Stimulated activated naive CD4-positive, alpha-beta T cell treated with Interleukin-2 at 50 U/mL for 16 hours (primary cell): ENCODE data around the gene GPR152.

Source experiments
- DNase-seq: peaks from one replicate; lab custom pipeline; 2025; lab: John Stamatoyannopoulos, UW

Gene GPR152

DNA sequence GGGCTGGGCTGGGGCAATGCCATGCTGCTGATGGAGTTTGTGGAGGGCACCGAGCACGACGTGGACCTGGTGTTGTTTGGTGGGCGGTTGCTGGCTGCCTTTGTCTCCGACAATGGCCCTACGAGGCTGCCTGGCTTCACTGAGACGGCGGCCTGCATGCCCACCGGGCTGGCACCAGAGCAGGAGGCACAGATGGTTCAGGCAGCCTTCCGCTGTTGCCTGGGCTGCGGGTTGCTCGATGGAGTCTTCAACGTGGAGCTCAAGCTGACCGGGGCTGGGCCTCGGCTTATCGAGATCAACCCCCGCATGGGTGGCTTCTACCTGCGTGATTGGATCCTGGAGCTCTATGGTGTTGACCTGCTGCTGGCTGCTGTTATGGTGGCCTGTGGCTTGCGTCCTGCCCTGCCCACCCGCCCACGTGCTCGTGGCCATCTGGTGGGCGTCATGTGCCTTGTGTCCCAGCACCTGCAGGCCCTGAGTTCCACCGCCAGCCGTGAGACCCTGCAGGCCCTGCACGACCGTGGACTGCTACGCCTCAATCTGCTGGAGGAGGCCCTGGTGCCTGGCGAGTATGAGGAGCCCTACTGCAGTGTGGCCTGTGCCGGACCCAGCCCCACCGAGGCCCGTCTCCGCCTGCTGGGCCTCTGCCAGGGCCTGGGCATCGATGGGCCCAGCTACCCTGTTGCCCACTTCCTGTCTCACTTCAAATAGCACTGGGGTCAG is 28.5 kb downstream of the GPR152 start:
- DNase-seq = no peak

DNA sequence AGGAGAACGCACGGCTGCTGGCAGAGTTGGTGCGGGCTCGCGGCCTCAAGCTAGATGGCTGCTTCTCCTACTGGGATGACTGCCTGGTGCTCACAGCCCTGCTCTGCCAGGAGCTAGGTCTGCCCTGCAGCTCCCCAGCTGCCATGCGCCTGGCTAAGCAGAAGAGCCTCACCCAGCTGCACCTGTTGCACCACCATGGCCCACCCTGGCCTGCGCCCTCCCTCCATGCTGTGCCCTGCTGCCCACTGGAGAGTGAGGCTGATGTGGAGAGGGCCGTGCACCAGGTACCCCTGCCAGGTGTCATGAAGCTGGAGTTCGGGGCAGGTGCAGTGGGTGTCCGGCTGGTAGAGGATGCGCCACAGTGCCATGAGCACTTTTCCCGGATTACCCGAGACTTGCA is 29.1 kb downstream of the GPR152 start:
- no peak for DNase-seq

DNA sequence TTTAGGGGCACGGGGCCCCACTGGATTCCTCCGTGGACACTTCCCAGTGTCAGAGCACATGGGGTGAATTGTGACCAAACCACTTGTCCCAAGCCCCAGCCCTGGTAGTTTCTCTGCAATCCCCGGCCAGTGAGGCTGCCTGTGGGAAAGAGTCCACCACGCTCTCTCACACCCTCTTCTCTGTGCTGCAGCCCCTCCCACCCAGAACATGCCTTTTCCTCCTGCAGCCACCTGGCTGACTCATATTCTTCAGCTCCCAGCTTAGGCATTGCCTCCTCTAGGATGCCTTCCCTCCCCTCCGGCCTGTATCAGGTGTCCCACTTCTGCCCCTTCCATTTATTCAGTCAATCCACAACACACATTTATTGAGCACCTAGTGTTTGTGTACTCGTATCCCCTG is 29.6 kb downstream of the GPR152 start:
- no peak for DNase-seq

DNA sequence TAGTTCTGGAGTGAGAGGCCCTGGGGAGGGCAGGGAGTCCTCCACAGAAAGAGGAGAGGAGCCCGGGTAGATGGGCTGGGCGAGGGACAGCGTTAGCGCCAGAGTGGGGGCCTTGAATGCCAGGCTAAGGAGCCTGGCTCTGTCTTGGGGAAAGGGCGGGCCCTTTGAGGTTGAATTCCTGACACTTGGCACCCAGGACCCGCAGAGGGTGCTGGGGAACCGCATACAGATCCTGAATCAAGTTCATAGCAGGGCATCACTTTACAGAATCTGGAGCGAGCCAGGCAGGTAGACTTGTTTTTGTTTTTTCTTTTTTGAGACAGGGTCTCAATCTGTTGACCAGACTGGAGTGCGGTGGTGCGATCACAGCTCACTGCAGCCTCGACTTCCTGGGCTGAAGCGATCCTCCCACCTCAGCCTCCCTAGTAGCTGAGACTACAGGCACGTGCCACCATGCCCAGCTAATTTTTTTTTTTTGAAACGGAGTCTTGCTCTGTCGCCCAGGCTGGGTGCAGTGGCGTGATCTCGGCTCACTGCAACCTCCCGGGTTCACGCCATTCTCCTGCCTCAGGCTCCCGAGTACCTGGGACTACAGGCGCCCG is 31.0 kb downstream of the GPR152 start:
- no peak for DNase-seq

GRCh38 chr11:67420646-67421429 is 31.7 kb downstream of the GPR152 start:
- DNase-seq = peak; percentile 94

GRCh38 chr11:67420147-67420645 is 32.3 kb downstream of the GPR152 start:
- no peak for DNase-seq

- no peak for DNase-seq
These were observed 33.0 kb downstream of the GPR152 start for GRCh38 chr11:67419325-67420049.

DNA sequence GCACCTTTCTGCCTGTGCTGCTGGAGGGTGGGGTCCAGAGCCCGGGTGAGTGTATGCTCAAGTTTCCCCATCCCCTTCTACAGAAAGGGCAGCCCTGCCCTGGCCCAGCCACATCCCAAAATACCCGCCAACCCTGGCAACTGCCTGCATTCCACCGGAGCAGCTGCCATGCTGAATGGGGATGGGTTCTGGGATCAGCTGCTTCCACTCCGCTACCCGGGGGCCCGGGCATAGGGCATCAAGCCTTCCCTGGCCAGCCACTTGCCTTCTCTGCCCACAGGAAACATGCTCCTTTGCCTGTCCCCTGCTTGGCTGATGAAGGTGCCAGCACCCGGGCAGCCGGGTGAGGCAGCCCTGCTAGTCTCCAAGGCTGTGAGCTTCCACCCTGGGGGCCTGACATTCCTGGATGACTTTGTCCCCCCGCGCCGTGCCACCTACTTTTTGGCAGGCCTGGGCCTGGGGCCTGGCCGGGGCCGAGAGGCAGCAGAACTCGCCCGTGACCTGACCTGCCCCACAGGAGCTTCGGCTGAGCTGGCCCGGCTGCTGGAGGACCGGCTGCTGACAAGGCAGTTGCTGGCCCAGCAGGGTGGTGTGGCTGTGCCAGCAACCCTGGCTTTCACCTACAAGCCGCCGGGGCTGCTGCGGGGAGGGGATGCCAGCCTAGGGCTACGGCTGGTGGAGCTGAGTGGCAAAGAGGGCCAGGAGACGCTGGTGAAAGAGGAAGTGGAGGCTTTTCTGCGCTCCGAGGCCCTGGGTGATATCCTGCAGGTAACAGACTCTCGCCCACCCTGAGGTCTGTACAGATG is 33.9 kb downstream of the GPR152 start:
- no peak for DNase-seq

GRCh38 chr11:67417425-67417824 is 35.1 kb downstream of the GPR152 start:
- no peak for DNase-seq

DNA sequence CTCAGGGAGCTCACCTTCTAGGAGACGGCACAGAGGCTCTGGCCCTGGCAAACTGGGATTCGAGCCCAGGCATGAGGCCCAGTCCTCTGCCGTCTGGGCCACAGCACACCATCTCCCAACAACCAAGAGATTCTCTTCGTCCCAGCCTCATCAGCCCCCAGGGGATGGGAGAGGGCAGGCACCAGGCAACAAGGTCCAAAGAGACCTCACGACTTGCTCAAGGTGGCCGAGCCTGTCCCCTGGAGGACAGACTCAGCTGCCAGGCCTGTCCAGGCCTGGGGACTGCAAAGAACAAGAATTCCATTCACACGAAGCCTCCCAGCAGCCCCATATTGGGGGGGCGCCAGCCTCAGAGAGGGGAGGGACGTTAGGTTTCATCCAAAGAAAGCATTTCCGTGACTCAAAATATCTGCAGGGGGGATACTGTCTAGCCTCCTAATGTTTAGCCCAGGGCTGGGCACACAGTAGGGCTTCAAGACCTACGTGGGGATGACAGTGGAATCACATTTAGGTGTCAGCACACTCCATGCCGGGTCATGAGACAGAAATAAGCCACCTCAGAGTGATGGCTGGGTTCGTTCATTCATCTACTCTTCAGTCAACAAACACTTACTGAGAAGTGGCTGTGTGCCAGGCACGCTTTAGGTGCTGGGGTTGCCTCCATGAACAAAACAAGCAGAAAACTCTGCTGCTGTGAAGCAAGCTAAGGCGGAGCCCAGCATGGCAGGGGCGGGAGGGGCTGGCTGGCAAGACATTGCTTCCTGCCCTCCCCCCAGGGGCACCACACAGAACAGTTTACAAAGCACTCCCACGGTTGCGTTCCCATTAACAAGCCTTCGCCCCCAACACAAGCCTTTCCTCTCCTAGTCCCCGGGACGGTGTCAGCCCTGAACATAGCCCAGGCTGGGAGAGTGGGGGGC is 35.9 kb downstream of the GPR152 start:
- DNase-seq = peak; percentile 59

DNA sequence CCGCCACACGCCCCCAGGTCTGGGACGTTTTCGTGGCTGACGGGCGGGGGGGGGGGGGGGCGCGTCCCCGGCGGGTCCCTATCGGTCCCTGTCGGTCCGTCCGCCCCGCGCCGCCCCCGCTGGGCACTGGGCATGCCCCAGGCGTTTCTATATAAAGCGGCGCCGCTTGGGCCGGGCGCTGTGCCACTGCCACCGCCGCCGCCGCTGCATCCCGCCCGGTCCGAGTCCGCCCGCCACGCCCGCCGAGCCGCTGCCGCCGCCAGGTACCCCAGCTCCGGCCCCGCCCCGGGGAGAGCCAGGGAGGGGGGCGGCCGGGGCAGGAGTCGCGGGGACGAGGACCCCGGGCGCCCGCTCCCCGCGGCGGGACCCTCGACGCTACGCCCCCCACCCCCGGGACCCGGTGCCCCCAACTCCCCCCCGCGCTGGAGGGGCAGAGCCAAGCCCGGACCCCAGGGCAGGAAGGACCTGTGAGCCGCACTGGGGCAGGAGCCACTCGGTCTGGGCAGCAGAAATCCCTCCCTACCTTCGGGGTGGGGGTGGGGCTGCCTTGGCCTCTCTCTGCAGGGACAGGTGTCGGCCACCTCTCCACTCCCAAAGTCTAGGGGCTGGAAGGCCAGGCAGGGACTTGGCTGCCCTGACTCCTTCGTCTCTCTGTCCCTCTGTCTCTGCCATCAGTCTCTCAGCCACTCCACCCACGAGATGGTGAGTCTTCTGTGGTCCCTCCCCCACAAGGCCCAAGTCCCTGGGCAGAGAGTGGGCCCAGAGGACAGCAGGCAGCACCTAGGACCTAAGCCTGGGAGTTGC is 36.8 kb downstream of the GPR152 start, which contains the start of gene CARNS1:
Gene CARNS1, plus strand, starts transcription at position 178 of the 804 bp plus-strand sequence. Its CDS starts 522 bp downstream, at position 700.
- no peak for DNase-seq

DNA sequence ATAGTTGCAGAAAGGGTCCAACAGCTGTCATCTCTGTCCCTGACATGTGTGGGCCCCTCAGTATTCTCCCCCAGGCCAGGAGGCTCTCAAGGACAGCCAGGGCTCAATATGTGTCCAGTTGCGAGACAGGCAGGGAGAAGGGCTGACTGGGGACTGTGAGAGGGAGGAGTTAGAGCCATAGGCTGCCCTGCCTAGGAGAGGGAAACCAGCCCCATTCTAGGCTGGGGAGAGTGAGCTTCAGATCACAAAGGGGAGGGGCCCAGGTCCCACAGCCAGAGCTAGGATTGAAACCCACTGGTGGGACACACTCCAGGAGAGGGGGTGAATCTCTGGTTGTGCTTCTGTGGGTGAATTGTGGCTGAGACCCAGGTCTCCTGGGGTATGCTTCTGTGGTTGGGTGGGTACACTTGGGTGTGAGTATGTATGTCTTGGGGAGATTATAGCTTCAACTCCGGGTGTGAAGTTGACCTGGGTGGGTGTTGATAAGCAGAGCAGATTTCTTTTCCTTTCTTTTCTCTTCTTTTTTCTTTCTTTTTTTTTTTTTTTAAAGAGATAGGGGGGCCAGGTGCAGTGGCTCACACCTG is 39.2 kb downstream of the GPR152 start:
- no peak for DNase-seq

DNA sequence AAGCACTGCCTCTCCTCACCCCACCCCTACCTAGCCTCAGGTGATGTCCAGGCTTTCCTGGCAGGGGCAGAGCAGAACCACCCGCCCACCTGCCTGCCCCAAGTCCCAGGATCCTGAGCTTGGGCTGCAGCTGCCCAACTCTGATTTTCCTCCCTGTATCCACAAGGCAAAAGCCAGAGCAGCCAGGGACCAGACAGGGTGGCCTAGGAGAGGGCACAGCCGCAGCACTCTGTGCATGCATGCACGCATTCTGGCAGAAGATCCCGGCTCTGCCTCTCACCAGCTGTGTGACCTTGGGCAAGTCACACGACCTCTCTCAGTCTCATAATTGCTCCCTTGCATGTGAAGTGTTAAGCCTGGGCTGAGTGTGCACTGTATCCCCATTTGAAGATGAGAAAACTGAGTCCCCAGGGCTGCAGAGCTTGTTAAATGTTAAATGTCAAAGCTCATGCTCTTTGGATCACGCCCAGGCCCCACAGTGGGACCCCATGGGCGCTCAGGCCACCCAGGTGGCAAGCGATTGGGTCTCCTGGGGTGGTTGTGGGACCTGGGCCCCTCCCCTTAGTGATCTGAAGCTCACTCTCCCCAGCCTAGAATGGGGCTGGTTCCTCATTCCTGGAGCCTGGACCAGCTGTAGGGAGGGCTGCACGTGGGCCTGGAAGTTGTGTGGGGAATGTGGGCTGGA is 39.9 kb downstream of the GPR152 start:
- DNase-seq = no peak

- no peak for DNase-seq
These were observed 40.8 kb downstream of the GPR152 start for GRCh38 chr11:67411785-67412152.

DNA sequence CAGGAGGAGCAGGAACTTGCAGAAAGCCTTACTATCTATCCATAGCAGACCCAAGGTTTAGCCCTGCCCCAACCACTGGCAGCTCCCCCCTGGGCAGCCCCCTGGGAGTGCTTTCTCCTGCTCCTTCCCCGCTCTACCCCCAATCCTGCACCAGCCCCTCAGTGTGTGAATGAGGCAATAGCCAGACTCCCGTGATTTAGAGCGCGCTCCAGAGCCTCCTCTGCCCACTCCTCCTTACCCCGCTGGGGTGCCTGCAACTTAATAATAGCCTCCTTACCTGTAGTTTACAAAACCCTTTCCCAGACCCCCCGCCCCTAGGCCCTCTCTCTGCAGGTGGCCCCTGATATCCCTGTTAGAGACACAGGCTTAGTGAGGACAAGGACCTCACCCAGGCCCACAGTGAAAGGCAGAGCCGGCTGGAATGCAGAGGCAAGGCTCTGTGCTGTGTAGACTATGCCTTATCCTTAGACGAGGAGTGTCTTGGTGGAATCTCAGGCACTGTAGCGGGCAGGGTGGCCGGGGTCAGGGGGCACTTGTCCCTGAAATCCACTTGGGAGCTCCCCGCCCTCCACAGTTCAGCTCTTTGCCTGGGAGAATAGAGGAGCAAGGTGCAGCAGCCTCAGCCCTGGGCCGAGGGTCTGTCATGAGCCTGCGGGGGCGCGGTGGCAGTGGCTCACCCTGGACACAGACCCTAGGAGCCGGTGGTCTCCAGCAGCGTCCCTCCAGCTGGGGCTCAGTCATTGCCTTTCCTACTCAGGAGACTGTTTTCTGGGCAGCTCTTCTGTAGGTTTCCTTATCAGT is 41.3 kb downstream of the GPR152 start:
- DNase-seq = no peak

GRCh38 chr11:67410369-67410831 is 42.1 kb downstream of the GPR152 start:
- DNase-seq = no peak

DNA sequence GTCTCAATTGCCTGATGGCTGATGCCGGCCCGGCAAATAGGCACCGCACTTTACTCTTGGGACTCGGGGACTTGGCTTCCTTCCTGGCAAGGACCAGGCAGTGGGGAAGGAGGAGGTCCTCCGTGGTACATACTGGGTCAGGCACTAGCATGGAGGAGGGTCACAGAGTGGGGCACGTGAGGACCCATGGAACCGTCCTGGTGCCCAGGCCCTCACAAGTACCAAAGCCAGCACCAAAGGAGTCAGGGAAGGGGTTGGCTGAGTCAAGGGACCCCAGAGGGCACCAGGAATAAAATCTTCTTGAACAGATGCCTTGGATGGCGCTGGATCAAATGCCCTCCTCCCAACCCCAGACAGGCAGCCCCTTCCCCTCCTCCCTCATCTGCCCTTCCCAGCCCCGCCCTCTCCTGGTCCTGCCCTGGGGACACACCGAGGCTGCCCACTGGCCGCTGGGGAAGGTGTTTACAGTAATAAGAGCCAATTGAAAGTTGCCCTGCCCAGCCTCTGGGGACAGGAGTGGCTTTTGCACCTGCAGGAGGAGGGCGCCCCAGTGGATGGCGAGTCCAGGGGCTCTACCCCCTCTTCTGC is 42.7 kb downstream of the GPR152 start:
- no peak for DNase-seq
